Ascending aorta (tissue), 2 donors: ENCODE measurements around the gene KPNB1. TPM values are rescaled to one million over a fixed set of nuclear protein-coding genes. Genes with fewer than 3 reads are reported as not detected.

Experiments
- DNase-seq, 2 donors: peaks; one replicate each; pipeline ENCODE4 v3.0.0-alpha.2; 2019; ENCODE audit warnings: low spot score in 2 of 2
- H3K27ac ChIP-seq, 2 donors: fragments of 200-600 bp; sonication (generic); one replicate each; pipeline ENCODE4 v1.5.1; 2016 to 2017; ENCODE audit warnings: mild to moderate bottlenecking in 1 of 2
- H3K27me3 ChIP-seq: fragments of 200-600 bp; sonication (generic); one replicate; pipeline ENCODE4 v1.5.1; 2017
- H3K36me3 ChIP-seq, 2 donors: fragments of 200-600 bp; sonication (generic); one replicate each; pipeline ENCODE4 v1.5.1; 2016
- H3K4me1 ChIP-seq, 2 donors: fragments of 200-600 bp; sonication (generic); one replicate each; pipeline ENCODE4 v1.5.1; 2016 to 2017; ENCODE audit warnings: mild to moderate bottlenecking in 1 of 2
- H3K4me3 ChIP-seq, 2 donors: fragments of 200-600 bp; sonication (generic); one replicate each; pipeline ENCODE4 v1.5.1; 2016 to 2017; ENCODE audit warnings: mild to moderate bottlenecking in 1 of 2
- H3K9me3 ChIP-seq, 2 donors: fragments of 200-600 bp; sonication (generic); one replicate each; pipeline ENCODE4 v1.5.1; 2016
- intact Hi-C: fragments of 100-400 bp; cut with DNase I; formaldehyde crosslinking; loops from one replicate; pipeline ENCODE4 v1.15.1; 2023
- total RNA-seq: library from RNA; depleted of rRNA; stranded (reverse); fragments of >200 nt; gene quantifications from one replicate; pipeline ENCODE4 v1.1.0, GENCODE V29; 2016
- TF ChIP-seq, protein P1 (sequence below), 3 experiments: fragments of 200-600 bp in 2 of 3; fragments of 450-650 bp in 1 of 3; sonication (generic) in 2 of 3; IDR thresholded peaks; one replicate each; pipeline ENCODE4 v1.5.1; 2016 to 2019; ENCODE audit warnings: antibody characterized with exemption in 3 of 3, mild to moderate bottlenecking in 1 of 3, moderate library complexity in 1 of 3

Gene KPNB1
- total RNA-seq, 1 donor from 2014 or later = 261 TPM

- H3K27ac ChIP-seq = no peak overlapping the region
- intact Hi-C loops = no loop called here
- TF ChIP-seq, protein P1, sequence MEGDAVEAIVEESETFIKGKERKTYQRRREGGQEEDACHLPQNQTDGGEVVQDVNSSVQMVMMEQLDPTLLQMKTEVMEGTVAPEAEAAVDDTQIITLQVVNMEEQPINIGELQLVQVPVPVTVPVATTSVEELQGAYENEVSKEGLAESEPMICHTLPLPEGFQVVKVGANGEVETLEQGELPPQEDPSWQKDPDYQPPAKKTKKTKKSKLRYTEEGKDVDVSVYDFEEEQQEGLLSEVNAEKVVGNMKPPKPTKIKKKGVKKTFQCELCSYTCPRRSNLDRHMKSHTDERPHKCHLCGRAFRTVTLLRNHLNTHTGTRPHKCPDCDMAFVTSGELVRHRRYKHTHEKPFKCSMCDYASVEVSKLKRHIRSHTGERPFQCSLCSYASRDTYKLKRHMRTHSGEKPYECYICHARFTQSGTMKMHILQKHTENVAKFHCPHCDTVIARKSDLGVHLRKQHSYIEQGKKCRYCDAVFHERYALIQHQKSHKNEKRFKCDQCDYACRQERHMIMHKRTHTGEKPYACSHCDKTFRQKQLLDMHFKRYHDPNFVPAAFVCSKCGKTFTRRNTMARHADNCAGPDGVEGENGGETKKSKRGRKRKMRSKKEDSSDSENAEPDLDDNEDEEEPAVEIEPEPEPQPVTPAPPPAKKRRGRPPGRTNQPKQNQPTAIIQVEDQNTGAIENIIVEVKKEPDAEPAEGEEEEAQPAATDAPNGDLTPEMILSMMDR (IDR thresholded peaks at IDR 0.05) = no peak
- H3K36me3 ChIP-seq = no peaks in the 10 kb centered on the region
- H3K27me3 ChIP-seq = peaks cover 13% of the 10 kb centered on the region
- no peak for DNase-seq
- no peaks in the 10 kb centered on the region for H3K4me1 ChIP-seq
- H3K9me3 ChIP-seq = no peaks in the 10 kb centered on the region
- no peak overlapping the region for H3K4me3 ChIP-seq
These were observed 70.5 kb downstream of the KPNB1 start for GRCh38 chr17:47720196-47720595.

GRCh38 chr17:47720754-47721533 lies 71.2 kb downstream of the KPNB1 start:
- Histone ChIP-seq H3K27ac (no peak overlapping the region), H3K27me3 (peaks cover 16% of the 10 kb centered on the region), H3K4me1 (no peaks in the 10 kb centered on the region), H3K4me3 (no peak overlapping the region), H3K9me3 (no peaks in the 10 kb centered on the region), H3K36me3 (no peaks in the 10 kb centered on the region)
- TF ChIP-seq, protein P1 (IDR thresholded peaks at IDR 0.05) = no peak
- DNase-seq = no peak
- intact Hi-C loops = no loop called here

DNA sequence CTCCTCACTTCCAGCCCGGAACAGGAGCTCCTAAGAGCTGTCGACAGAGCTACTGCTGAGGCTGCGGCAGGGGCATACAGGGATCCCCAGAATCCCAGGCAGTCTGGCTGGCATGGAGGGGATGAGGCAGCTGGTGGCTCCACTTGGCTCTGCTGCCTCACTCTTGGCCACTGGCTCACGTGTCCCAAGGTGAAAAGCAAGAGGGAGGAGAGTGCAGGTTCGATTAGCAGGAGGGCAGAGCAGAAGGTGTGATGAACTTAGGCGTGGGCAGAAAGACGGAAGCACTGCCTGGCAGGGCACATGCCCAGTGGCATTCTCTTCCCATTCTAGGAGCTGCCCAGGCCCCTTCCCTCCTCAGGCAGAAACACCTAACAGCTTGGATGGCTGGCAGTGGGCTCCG lies 72.0 kb downstream of the KPNB1 start:
- no peaks in the 10 kb centered on the region for H3K9me3 ChIP-seq
- TF ChIP-seq, protein P1 (IDR thresholded peaks at IDR 0.05) = no peak
- no peaks in the 10 kb centered on the region for H3K36me3 ChIP-seq
- H3K27ac ChIP-seq = no peak overlapping the region
- H3K4me1 ChIP-seq = no peaks in the 10 kb centered on the region
- intact Hi-C loops = no loop called here
- no peak for DNase-seq
- H3K4me3 ChIP-seq = no peak overlapping the region
- peaks cover 16% of the 10 kb centered on the region for H3K27me3 ChIP-seq

DNA sequence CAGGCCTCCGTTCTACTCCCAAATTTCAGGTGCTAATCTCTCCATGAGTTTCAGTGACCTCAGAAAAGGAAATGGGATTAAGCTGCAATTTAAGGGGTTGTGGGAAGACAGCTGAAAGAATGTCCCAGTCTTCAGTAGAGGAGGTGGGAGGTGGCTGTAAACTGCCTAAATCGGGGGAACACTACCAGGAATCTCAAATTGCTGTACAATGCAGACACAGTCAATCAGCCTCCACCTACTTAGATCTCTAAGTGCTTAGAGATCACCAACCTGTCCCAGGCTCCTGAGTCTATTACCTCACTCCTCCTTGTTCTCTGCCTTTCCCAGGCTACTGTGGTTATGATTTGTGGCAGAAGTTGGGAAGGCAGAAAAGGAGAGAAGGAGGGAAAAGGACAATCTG lies 75.0 kb downstream of the KPNB1 start:
- H3K4me3 ChIP-seq = no peak overlapping the region
- intact Hi-C loops = no loop called here
- TF ChIP-seq, protein P1 (IDR thresholded peaks at IDR 0.05) = no peak
- H3K36me3 ChIP-seq = no peaks in the 10 kb centered on the region
- DNase-seq = no peak
- no peaks in the 10 kb centered on the region for H3K9me3 ChIP-seq
- peaks cover 16% of the 10 kb centered on the region for H3K27me3 ChIP-seq
- no peak overlapping the region for H3K27ac ChIP-seq
- no peaks in the 10 kb centered on the region for H3K4me1 ChIP-seq

- TF ChIP-seq, protein P1 (IDR thresholded peaks at IDR 0.05) = no peak
- Histone ChIP-seq H3K36me3 (no peaks in the 10 kb centered on the region), H3K4me1 (no peaks in the 10 kb centered on the region), H3K27ac (no peak overlapping the region), H3K27me3 (peaks cover 16% of the 10 kb centered on the region), H3K4me3 (no peak overlapping the region), H3K9me3 (no peaks in the 10 kb centered on the region)
- no peak for DNase-seq
- intact Hi-C loops = no loop called here
These were observed 75.9 kb downstream of the KPNB1 start for GRCh38 chr17:47725446-47726111.
